Measurements from ENCODE around the gene NOD2.

DNA sequence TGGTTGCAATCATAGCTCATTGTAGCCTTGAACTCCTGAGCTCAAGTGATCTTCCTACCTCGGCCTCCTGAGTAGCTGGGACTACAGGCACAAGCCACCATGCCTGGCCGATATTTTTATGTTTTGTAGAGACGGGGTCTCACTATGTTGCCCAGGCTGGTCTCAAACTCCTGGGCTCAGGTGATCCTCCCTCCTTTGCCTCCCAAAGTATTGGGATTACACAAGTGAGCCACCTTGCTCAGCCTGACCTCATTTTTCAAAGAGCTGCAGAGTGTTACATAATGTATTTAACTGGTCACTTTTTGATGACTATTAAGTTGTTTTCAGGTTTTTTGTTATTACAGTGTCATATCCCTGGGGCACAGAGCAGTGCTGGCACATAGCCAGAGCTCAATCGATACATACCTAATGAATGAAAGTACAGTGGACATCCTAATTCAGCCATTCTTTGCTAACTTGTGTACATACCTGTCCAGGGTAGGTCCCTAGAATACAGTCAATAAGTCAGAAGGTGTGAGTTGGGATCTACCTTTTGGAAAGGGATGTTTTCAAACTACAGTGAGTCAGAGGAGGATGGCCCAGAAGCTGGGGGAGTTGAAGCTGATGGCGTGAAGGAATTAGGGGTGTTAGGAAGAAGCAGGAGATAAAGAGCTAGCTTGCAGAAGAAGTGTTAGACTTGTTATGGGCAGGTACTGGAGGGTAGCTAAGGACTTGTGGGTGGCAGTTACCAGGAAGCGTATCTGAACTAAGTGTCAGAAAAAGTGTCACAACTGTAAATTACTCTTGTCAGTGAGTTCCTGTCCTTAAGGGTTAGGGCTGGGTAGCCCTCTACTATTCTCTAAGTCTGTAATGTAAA, 28.4 kb downstream of the NOD2 start:
- TF ChIP-seq CTCF (IDR thresholded peaks at IDR 0.05) (no peak), POLR2A (IDR thresholded peaks at IDR 0.05) (no peak), EP300 (IDR thresholded peaks at IDR 0.05) (no peak), POLR2AphosphoS5 (IDR thresholded peaks at IDR 0.05) (no peak)

Measured in suprapubic skin (tissue), 4 donors.